Calu3 (cell line): ENCODE measurements around the gene PXK. TPM values are rescaled to one million over a fixed set of nuclear protein-coding genes. Genes with fewer than 3 reads are reported as not detected.

Experiments used
- BruUV-seq: library from RNA; stranded (reverse); fragments of 400-500 nt; replicated peaks from 2 replicates; lab custom pipeline; 2021; lab: Mats Ljungman, UMichigan
- CTCF ChIA-PET: fragments of 300-600 bp; sonication (Branson Sonifier 250); formaldehyde crosslinking; loops from one replicate; lab custom pipeline; 2022; ENCODE audit warnings: antibody characterized with exemption; lab: Charles Lee
- DNase-seq: peaks from one replicate; pipeline ENCODE4 v3.0.0; 2022
- H3K27ac Mint-ChIP-seq: one replicate; pipeline ENCODE4 v1.8.0; 2022; ENCODE audit warnings: mixed read lengths; ENCODE audit not compliant: unreplicated experiment
- H3K27me3 Mint-ChIP-seq: one replicate; pipeline ENCODE4 v1.8.0; 2022; ENCODE audit warnings: mixed read lengths; ENCODE audit not compliant: unreplicated experiment
- H3K36me3 Mint-ChIP-seq: one replicate; pipeline ENCODE4 v1.8.0; 2022; ENCODE audit warnings: mild to moderate bottlenecking, moderate library complexity, mixed read lengths; ENCODE audit not compliant: insufficient read depth, unreplicated experiment
- H3K4me1 Mint-ChIP-seq: one replicate; pipeline ENCODE4 v1.8.0; 2022; ENCODE audit warnings: mild to moderate bottlenecking, low read depth, mixed read lengths; ENCODE audit not compliant: unreplicated experiment
- H3K4me3 Mint-ChIP-seq: one replicate; pipeline ENCODE4 v1.8.0; 2022; ENCODE audit warnings: mild to moderate bottlenecking, low read depth, moderate library complexity, mixed read lengths; ENCODE audit not compliant: unreplicated experiment
- H3K9me3 Mint-ChIP-seq: one replicate; pipeline ENCODE4 v1.8.0; 2022; ENCODE audit warnings: low read depth, mixed read lengths; ENCODE audit not compliant: unreplicated experiment
- CTCF ChIP-seq: fragments of 200-600 bp; IDR thresholded peaks from one replicate; pipeline ENCODE4 v1.8.0; 2022; ENCODE audit warnings: antibody characterized with exemption; ENCODE audit not compliant: unreplicated experiment
- intact Hi-C: fragments of 100-400 bp; cut with micrococcal nuclease; formaldehyde crosslinking; loops from one replicate; pipeline ENCODE4 v1.10.0; 2022; ENCODE audit not compliant: unreplicated experiment
- total RNA-seq: library from RNA; stranded (reverse); gene quantifications from 2 replicates; pipeline ENCODE4 v1.2.3, GENCODE V29; 2022

PXK gene
- total RNA-seq, 1 experiment from 2014 or later, result 8.6 TPM

DNA sequence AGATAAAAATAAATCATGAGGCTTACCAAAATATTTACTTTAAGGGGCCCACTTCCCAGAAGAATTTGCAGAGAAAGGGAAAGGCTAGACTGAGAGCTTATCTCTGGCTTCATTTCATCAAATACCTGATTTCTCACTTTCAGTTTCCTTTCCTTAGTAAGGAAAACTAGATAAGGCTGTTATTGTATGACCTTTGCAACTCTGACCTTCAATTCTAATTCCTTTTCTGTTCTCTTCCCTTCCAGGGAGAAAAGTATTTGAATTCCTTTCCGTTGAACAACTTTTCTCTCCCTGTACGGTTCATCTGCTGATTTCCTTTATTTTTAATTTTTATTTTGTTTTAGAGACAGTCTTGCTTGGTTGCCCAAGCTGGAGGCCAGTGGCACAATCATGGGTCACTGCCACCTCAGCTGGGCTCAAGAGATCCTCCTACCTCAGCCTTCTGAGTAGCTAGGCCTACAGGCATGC lies 7.1 kb upstream of the PXK start:
- no peak overlapping the region for H3K27ac Mint-ChIP-seq
- DNase-seq, result no peak

GRCh38 chr3:58326267-58326900 lies 6.3 kb upstream of the PXK start:
- TF ChIP-seq CTCF, result no peak
- DNase-seq, result no peak

More for the DNA sequence above, 7.1 kb upstream of the PXK start:
- Mint-ChIP-seq H3K27me3 (no peaks in the 10 kb centered on the region), H3K9me3 (no peaks in the 10 kb centered on the region), H3K4me3 (no peak overlapping the region), H3K4me1 (peaks cover 5% of the 10 kb centered on the region), H3K36me3 (peaks cover 5% of the 10 kb centered on the region)
- intact Hi-C loops, result no loop called here
- TF ChIP-seq CTCF, result no peak
- BruUV-seq, result no TSS peak
- CTCF ChIA-PET, result interaction anchor here (1.3 kb wide), 1 partner anchor 201 kb away, joined by 3 read pairs; no protein-coding TSS in a partner anchor

DNA sequence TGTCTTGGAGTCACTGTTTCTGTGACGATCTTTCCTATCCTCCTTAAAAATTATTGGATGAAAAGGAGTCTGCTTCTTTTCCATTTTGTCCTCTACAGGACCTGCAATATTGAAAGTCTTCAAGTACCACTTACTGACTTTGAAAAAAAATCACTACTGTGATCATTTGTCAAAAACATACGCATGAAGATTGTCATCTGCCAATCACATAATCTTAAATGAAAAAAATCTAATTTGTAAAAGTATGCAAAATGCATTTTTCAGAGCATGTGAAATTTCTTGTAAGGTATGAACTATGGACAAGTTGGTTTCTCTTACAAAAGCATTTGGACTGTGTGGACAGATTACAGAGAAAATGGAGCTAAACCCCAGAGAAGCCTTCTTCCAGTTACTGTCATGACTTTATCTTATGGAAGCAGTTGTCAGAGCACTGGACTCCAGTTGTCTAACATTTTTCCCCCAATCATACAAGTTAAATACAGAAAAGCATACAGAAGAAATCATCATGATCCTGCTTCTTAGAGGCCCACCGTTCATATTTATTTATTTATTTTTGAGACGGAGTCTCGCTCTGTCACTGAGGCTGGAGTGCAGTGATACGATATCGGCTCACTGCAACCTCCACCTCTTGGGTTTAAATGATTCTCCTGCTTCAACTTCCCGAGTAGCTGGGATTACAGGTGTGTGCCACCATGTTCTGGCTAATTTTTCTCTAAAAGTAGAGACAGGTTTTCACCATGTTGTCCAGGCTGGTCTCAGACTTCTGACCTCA lies 3.4 kb upstream of the PXK start:
- no TSS peak for BruUV-seq
- Mint-ChIP-seq H3K4me1 (peaks cover 5% of the 10 kb centered on the region), H3K4me3 (no peak overlapping the region), H3K36me3 (peaks cover 14% of the 10 kb centered on the region), H3K27ac (no peak overlapping the region), H3K9me3 (no peaks in the 10 kb centered on the region), H3K27me3 (no peaks in the 10 kb centered on the region)
- TF ChIP-seq CTCF, result no peak
- CTCF ChIA-PET, result no interaction called here
- intact Hi-C loops, result no loop called here
- no peak for DNase-seq

More at GRCh38 chr3:58326267-58326900, 6.3 kb upstream of the PXK start:
- CTCF ChIA-PET, result interaction anchor here (1.3 kb wide), 1 partner anchor 200 kb away, joined by 3 read pairs; no protein-coding TSS in a partner anchor
- intact Hi-C loops, result no loop called here
- Mint-ChIP-seq H3K4me3 (no peak overlapping the region), H3K27ac (no peak overlapping the region), H3K36me3 (no peaks in the 10 kb centered on the region), H3K4me1 (peaks cover 5% of the 10 kb centered on the region), H3K27me3 (no peaks in the 10 kb centered on the region), H3K9me3 (no peaks in the 10 kb centered on the region)
- no TSS peak for BruUV-seq

GRCh38 chr3:58329922-58330413 lies 2.7 kb upstream of the PXK start:
- Mint-ChIP-seq H3K9me3 (no peaks in the 10 kb centered on the region), H3K4me3 (no peak overlapping the region), H3K27me3 (no peaks in the 10 kb centered on the region), H3K4me1 (peaks cover 6% of the 10 kb centered on the region), H3K27ac (no peak overlapping the region), H3K36me3 (peaks cover 14% of the 10 kb centered on the region)
- no peak for TF ChIP-seq CTCF
- BruUV-seq, result no TSS peak
- CTCF ChIA-PET, result interaction anchor here (0.5 kb wide), 1 partner anchor 34 kb away, joined by 3 read pairs; no protein-coding TSS in a partner anchor
- DNase-seq, result no peak
- intact Hi-C loops, result loop anchor here (5.0 kb wide), 1 partner anchor 297 kb away; no protein-coding TSS in a partner anchor
